Breast epithelium (tissue), 4 donors: ENCODE data around the gene CAMTA1. TPM values are rescaled to one million over a fixed set of nuclear protein-coding genes. Genes with fewer than 3 reads are reported as not detected.

ENCODE experiments used
- DNase-seq, 2 donors: peaks; one replicate each; pipeline ENCODE4 v3.0.0-alpha.2; 2019; ENCODE audit warnings: low spot score in 2 of 2
- H3K27ac ChIP-seq, 2 donors: fragments of 200-600 bp; sonication (generic) in 1 of 2; one replicate each; pipeline ENCODE4 v1.5.1; 2016 to 2019; ENCODE audit warnings: mild to moderate bottlenecking in 1 of 2
- H3K27me3 ChIP-seq, 2 donors: fragments of 200-600 bp; sonication (generic) in 1 of 2; one replicate each; pipeline versions ENCODE4 v1.5.1 to v1.6.0; 2017 to 2019; ENCODE audit warnings: control low read depth in 1 of 2, mild to moderate bottlenecking in 1 of 2
- H3K36me3 ChIP-seq: fragments of 200-600 bp; one replicate; pipeline ENCODE4 v1.5.1; 2019
- H3K4me1 ChIP-seq, 2 donors: fragments of 200-600 bp; sonication (generic); one replicate each; pipeline ENCODE4 v1.5.1; 2016 to 2019; ENCODE audit warnings: control low read depth in 1 of 2
- H3K4me3 ChIP-seq, 3 donors: fragments of 200-600 bp; sonication (generic); 1 replicate in 2 of 3; 2 replicates in 1 of 3; pipeline ENCODE4 v1.5.1; 2016 to 2019; ENCODE audit warnings: mild to moderate bottlenecking in 3 of 3, moderate library complexity in 2 of 3
- H3K9me3 ChIP-seq, 2 donors: fragments of 200-600 bp; sonication (generic) in 1 of 2; one replicate each; pipeline ENCODE4 v1.5.1; 2016 to 2019; ENCODE audit warnings: control low read depth in 1 of 2
- CTCF ChIP-seq, 3 donors: fragments of 450-650 bp; IDR thresholded peaks; one replicate each; pipeline ENCODE4 v1.5.1; 2016 to 2017; ENCODE audit warnings: antibody characterized with exemption in 3 of 3, mild to moderate bottlenecking in 3 of 3, moderate library complexity in 3 of 3
- POLR2A ChIP-seq: fragments of 450-650 bp; IDR thresholded peaks from one replicate; pipeline ENCODE4 v1.6.1; 2016; ENCODE audit warnings: antibody characterized with exemption, mild to moderate bottlenecking, moderate library complexity
- POLR2AphosphoS5 ChIP-seq, 3 donors: sonication (generic); formaldehyde crosslinking; IDR thresholded peaks; one replicate each; pipeline ENCODE4 v1.6.1; 2017; ENCODE audit warnings: antibody characterized with exemption in 3 of 3
- intact Hi-C: fragments of 100-400 bp; cut with DNase I; formaldehyde crosslinking; loops from one replicate; pipeline ENCODE4 v1.15.1; 2023; ENCODE audit warnings: low total_unique reads
- total RNA-seq, 3 donors: library from RNA; depleted of rRNA; stranded (reverse); fragments of >200 nt; gene quantifications; one replicate each; pipeline ENCODE4 v1.1.0, GENCODE V29; 2016

CAMTA1 gene
- total RNA-seq, 3 donors from 2014 or later, result 53.4 to 84.0 (median 61.9) TPM

DNA sequence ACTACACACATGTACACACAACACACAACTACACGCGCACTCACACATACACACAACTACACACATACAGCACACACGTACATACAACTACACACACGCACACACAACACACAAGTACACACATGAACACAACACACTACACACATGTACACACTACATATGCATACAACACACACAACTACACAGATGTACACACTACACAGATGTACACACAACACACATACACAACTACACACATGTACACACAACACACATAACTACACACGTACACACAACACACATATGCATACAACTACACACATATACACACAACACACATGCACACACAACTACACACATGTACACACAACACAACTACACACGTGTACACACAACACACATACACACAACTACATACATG, 318.6 kb downstream of the CAMTA1 start:
- DNase-seq, result no peak
- H3K36me3 ChIP-seq, result no peaks in the 10 kb centered on the region
- H3K4me1 ChIP-seq, result no peaks in the 10 kb centered on the region
- TF ChIP-seq CTCF (IDR thresholded peaks at IDR 0.05) (no peak), POLR2A (no peak), POLR2AphosphoS5 (IDR thresholded peaks at IDR 0.05) (no peak)
- H3K9me3 ChIP-seq, result no peaks in the 10 kb centered on the region
- no peak overlapping the region for H3K4me3 ChIP-seq
- no peaks in the 10 kb centered on the region for H3K27me3 ChIP-seq
- no peak overlapping the region for H3K27ac ChIP-seq
- intact Hi-C loops, result no loop called here

DNA sequence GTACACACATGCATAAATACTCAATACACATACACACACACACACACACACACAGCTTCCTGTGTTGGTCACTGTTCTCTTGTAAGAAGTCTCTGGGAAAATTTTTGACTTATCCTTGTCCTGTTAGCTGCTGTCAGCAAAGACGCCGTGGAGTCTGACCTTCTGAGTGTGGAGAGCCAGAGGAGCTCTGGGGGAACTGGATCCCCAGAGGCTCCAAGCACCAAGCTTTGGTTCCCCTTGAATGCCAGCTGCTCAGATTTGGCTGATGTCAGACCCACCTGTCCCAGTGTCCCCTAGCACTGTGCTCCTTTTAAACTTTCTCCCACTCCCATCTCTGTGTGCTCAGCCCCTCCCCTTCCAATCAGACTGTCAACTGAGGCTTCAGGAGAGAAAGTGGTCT, 319.1 kb downstream of the CAMTA1 start:
- H3K36me3 ChIP-seq, result no peaks in the 10 kb centered on the region
- no peak overlapping the region for H3K4me3 ChIP-seq
- no peak overlapping the region for H3K27ac ChIP-seq
- H3K9me3 ChIP-seq, result no peaks in the 10 kb centered on the region
- H3K4me1 ChIP-seq, result no peaks in the 10 kb centered on the region
- no peaks in the 10 kb centered on the region for H3K27me3 ChIP-seq
- DNase-seq, result no peak
- TF ChIP-seq POLR2A (no peak), POLR2AphosphoS5 (IDR thresholded peaks at IDR 0.05) (no peak), CTCF (IDR thresholded peaks at IDR 0.05) (no peak)
- intact Hi-C loops, result no loop called here

DNA sequence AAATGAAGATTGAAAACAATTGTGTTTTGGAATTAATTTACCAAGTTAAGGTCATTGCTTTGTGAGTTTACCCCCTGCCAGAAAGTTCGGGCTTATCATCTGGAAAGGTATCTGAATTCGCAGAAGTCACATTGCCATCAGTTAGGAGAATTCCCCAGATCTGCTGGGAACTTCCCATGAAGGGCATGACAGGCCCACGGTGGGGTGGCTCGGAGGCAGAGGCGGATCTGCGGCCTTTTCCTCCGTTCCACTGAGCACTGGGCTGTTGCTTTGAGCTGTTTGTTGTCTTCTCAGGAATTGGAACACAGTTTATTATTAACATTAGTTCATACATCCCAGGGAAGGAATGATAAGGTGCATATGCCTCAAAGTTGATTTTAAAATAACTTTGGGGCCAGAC, 320.0 kb downstream of the CAMTA1 start:
- Histone ChIP-seq H3K4me1 (no peaks in the 10 kb centered on the region), H3K4me3 (no peak overlapping the region), H3K27ac (no peak overlapping the region), H3K9me3 (no peaks in the 10 kb centered on the region), H3K27me3 (no peaks in the 10 kb centered on the region), H3K36me3 (no peaks in the 10 kb centered on the region)
- intact Hi-C loops, result no loop called here
- TF ChIP-seq POLR2AphosphoS5 (IDR thresholded peaks at IDR 0.05) (no peak), CTCF (IDR thresholded peaks at IDR 0.05) (no peak), POLR2A (no peak)
- DNase-seq, result no peak

DNA sequence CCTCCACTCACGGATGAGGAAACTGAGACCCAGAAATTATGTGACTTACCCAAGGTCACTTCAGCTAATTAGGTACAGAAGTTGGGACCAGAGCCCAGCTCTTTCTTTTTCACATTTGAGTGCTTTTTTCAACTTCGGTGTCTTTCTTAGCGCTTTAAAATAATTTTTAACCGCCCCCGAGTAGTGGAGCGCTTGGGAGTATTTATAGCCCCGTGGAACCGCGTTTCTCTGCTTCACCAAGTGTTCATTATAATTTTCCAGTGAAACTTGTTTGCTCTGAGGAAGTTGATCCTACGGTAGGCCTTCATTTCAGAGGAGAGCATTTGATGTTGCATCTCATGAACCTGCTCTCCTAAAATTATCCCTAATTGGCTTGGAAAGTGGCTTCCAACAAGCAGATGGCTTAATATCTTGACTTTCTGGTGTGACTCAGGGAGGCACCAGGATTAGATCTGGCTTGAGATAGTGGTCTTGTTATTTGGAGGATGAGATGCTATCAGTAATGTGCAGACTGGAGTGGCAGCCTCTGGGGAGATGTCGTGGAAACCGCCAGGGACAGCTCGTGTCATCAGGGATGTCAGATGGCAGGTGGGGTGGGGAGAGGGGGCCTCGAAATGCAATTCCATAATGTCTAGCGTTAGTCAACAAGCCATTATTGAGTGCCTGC, 321.3 kb downstream of the CAMTA1 start:
- Histone ChIP-seq H3K36me3 (no peaks in the 10 kb centered on the region), H3K27me3 (no peaks in the 10 kb centered on the region), H3K4me3 (no peak overlapping the region), H3K27ac (no peak overlapping the region), H3K4me1 (no peaks in the 10 kb centered on the region), H3K9me3 (no peaks in the 10 kb centered on the region)
- no peak for TF ChIP-seq POLR2A
- no peak for TF ChIP-seq POLR2AphosphoS5 (IDR thresholded peaks at IDR 0.05)
- no peak for TF ChIP-seq CTCF (IDR thresholded peaks at IDR 0.05)
- intact Hi-C loops, result no loop called here
- DNase-seq, result no peak

- Histone ChIP-seq H3K4me1 (no peaks in the 10 kb centered on the region), H3K27me3 (no peaks in the 10 kb centered on the region), H3K9me3 (no peaks in the 10 kb centered on the region), H3K36me3 (no peaks in the 10 kb centered on the region), H3K27ac (no peak overlapping the region), H3K4me3 (no peak overlapping the region)
- DNase-seq, result no peak
- TF ChIP-seq POLR2A (no peak), POLR2AphosphoS5 (IDR thresholded peaks at IDR 0.05) (no peak), CTCF (IDR thresholded peaks at IDR 0.05) (no peak)
- intact Hi-C loops, result no loop called here
These were observed 322.0 kb downstream of the CAMTA1 start for GRCh38 chr1:7107109-7107830.
